ENCODE data around the gene RRAGC. TPM values are rescaled to one million over a fixed set of nuclear protein-coding genes. Genes with fewer than 3 reads are reported as not detected.

RRAGC gene
- total and polyA plus RNA-seq, 2 of the 13 experiments (the other 11 are each of a cell fraction or from before 2014, with no cell fraction given): 7.6 to 8.0 TPM

DNA sequence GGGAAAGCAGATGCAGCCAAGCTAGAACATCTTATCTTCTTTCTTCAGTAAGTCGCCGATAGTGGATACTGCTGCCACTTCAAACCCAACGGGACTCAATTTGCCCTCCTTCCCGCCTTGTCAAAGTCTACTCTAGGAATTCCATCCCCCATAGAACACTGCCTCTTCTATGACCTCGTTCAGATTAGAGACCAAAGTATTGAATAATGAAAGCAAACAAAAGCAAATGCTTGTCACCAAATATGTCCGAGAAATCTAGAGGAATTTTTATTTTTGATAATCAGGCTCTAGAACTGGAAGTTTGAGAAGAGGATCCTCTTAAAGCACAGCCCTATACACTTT is 853 bp upstream of the RRAGC start (continued):
- TF ChIP-seq, protein P1, sequence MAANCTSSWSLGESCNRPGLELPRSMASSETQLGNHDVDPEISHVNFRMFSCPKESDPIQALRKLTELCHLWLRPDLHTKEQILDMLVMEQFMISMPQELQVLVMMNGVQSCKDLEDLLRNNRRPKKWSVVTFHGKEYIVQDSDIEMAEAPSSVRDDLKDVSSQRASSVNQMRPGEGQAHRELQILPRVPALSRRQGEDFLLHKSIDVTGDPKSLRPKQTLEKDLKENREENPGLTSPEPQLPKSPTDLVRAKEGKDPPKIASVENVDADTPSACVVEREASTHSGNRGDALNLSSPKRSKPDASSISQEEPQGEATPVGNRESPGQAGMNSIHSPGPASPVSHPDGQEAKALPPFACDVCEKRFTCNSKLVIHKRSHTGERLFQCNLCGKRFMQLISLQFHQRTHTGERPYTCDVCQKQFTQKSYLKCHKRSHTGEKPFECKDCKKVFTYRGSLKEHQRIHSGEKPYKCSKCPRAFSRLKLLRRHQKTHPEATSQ (CRISPR knock-in tag; IDR thresholded peaks at IDR 0.05; ENCODE audit: borderline replicate concordance): 0 out of 2 replicates have a peak, but pooled peaks have one; percentile 9

DNA sequence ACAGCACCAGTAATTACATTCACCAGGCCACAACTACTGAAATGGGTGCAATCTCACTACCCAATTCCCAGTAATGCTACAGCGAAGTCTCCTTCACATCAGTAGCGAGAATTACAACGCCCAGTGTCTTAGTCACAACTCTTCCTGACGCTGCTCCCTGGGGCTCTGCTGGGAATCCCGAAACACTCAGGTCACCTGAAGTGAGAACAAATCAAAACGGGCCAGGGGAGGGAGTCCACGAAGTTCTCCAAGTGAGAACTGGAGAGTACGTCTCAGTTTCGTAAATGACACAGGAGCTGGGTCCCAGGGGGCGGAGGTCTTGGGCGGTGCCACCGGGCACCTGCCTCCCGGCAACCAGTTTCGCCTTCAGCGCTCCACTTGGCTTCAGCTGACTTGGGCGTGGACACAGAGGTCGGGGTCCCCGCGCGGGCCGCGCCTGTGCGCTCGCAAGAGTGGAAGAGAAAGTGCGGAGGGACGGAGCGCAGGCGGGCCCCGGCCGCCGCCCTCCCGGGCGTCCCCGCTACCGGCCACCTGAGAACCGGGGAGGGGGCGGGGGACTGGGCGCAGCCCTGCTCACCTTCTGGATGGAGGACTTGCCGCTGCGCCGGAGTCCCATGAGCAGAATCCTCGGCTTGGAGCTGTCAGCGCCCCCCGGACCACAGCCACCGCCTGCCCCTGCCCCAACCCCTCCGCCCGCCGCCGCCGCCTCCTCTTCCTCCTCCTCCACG is 575 bp downstream of the RRAGC start:
- ATAC-seq (peak; percentile 47), DNase-seq (ENCODE audit: low spot score) (peak; percentile 39), FAIRE-seq (no peak)
- peak overlapping the region; percentile 70 for H3K4me2 ChIP-seq (ENCODE audit: low read depth, low read length)
- H4K20me1 ChIP-seq (ENCODE audit: insufficient read depth, low read length): no peaks in the 10 kb centered on the region
- peaks cover 55% of the 10 kb centered on the region for H3K4me1 ChIP-seq (ENCODE audit: insufficient read depth, low read length)
- 0% methylated on average over 9 of the region's 51 CpGs for WGBS (ENCODE audit: low lambda C conversion rate)
- intact Hi-C loops (cut with micrococcal nuclease; ENCODE audit: unreplicated experiment) (loop anchor here (2.0 kb wide), 1 partner anchor 168 kb away; the partner anchor contains the start of gene NDUFS5), in situ Hi-C loops (cut with HindIII; ENCODE audit: extremely low pct_ligation_motif_present, low pct_unique_long_range_greater_than_20kb) (no loop called here)
- ChIA-PET CTCF (ENCODE audit: low intra/inter-chr PET ratio, low total read pairs) (no interaction called here), POLR2A (interaction anchor here (0.6 to 1.7 kb wide), 7 partner anchors 14 to 846 kb away, joined by 3 to 9 read pairs (median 5); partner anchors contain the start of genes AKIRIN1, MYCBP, NDUFS5 and UTP11)
- H3K36me3 ChIP-seq (replicated peaks in 1 of 2; ENCODE audit: control insufficient read depth in 1 of 2, insufficient read depth in 2 of 2, low read length in 2 of 2): peaks cover 6 to 11% of the 10 kb centered on the region in 2 experiments
- H3K9me3 ChIP-seq (ENCODE audit: low read length): no peaks in the 10 kb centered on the region
- H3K27me3 ChIP-seq (ENCODE audit: control insufficient read depth in 1 of 2, insufficient read depth in 2 of 2, low read length in 2 of 2): no peaks in the 10 kb centered on the region; a peak in 1 of 5 replicates
- BruUV-seq (replicated peaks): no TSS peak
- H3K27ac ChIP-seq (ENCODE audit: extremely low read length, insufficient read depth, low read length): peak overlapping the region; percentile 67
- peak overlapping the region; percentile 44 for H2AFZ ChIP-seq (ENCODE audit: low read length)
- peaks cover 49% of the 10 kb centered on the region for H3K79me2 ChIP-seq (ENCODE audit: insufficient read depth, low read length)
- H3K4me3 ChIP-seq (replicated peaks in 1 of 3; ENCODE audit: insufficient read depth in 1 of 3, low read depth in 2 of 3, low read length in 3 of 3): peak overlapping the region; percentile 66 to 98 (median 77)
- H3K9ac ChIP-seq (ENCODE audit: insufficient read depth, low read depth, low read length): peak overlapping the region; percentile 76
- 0 out of 2 replicates have a peak, but pooled peaks have one; percentile 44 for TF ChIP-seq IRX3 (CRISPR knock-in tag; IDR thresholded peaks at IDR 0.05; ENCODE audit: borderline replicate concordance, low read depth)
- peak; percentile 51 for TF ChIP-seq YEATS4 (CRISPR knock-in tag; IDR thresholded peaks at IDR 0.05; ENCODE audit: borderline replicate concordance)
- TF ChIP-seq, protein P2, sequence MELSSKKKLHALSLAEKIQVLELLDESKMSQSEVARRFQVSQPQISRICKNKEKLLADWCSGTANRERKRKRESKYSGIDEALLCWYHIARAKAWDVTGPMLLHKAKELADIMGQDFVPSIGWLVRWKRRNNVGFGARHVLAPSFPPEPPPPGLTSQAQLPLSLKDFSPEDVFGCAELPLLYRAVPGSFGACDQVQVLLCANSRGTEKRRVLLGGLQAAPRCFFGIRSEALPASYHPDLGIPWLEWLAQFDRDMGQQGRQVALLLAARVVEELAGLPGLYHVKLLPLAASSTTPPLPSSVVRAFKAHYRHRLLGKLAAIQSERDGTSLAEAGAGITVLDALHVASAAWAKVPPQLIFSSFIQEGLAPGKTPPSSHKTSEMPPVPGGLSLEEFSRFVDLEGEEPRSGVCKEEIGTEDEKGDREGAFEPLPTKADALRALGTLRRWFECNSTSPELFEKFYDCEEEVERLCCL (CRISPR knock-in tag; IDR thresholded peaks at IDR 0.05; ENCODE audit: borderline replicate concordance): no peak
- 0 out of 2 replicates have a peak, but pooled peaks have one; percentile 52 for TF ChIP-seq ARID2 (CRISPR knock-in tag; IDR thresholded peaks at IDR 0.05; ENCODE audit: borderline replicate concordance)
- TF ChIP-seq KLF12 (CRISPR knock-in tag; IDR thresholded peaks at IDR 0.05; ENCODE audit: borderline replicate concordance): peak; percentile 82; the same call in 1 of the 2 replicates
- TF ChIP-seq HNRNPLL (IDR thresholded peaks at IDR 0.05; ENCODE audit: low read depth, low read length, poor library complexity, severe bottlenecking): peak; percentile 40
- TF ChIP-seq, protein P3, sequence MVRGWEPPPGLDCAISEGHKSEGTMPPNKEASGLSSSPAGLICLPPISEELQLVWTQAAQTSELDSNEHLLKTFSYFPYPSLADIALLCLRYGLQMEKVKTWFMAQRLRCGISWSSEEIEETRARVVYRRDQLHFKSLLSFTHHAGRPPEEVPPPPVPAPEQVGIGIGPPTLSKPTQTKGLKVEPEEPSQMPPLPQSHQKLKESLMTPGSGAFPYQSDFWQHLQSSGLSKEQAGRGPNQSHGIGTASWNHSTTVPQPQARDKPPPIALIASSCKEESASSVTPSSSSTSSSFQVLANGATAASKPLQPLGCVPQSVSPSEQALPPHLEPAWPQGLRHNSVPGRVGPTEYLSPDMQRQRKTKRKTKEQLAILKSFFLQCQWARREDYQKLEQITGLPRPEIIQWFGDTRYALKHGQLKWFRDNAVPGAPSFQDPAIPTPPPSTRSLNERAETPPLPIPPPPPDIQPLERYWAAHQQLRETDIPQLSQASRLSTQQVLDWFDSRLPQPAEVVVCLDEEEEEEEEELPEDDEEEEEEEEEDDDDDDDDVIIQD (CRISPR knock-in tag; IDR thresholded peaks at IDR 0.05; ENCODE audit: low read depth): no peak
- TF ChIP-seq SMAD1 (CRISPR knock-in tag; IDR thresholded peaks at IDR 0.05; ENCODE audit: borderline replicate concordance, low read depth): no peak
- TF ChIP-seq BCL6 (CRISPR knock-in tag; IDR thresholded peaks at IDR 0.05): peak; percentile 25; the same call in 1 of the 2 replicates
- no peak for TF ChIP-seq ZNF431 (CRISPR knock-in tag; IDR thresholded peaks at IDR 0.05; ENCODE audit: borderline replicate concordance, low read depth)
